GM21737 (cell line): ENCODE data around the gene TGIF2LX.
"Not testable (repeated sequence)": the region's sequence is repeated elsewhere in the genome, so short reads cannot be mapped to it uniquely, and the experiment has no call there.

Experiments
- ATAC-seq: cut with Tn5 transposase; IDR thresholded peaks from one replicate; pipeline ENCODE4 v1.9.1; 2021; ENCODE audit warnings: mild to moderate bottlenecking, moderate library complexity; ENCODE audit not compliant: unreplicated experiment

Gene TGIF2LX

GRCh38 chrX:89921665-89922064, at the start of gene TGIF2LX:
Gene TGIF2LX, plus strand, starts transcription at chrX:89921908. Its CDS starts 178 bp downstream, at chrX:89922086.
- ATAC-seq: not testable (repeated sequence)

- ATAC-seq: not testable (repeated sequence)
Measured at GRCh38 chrX:89922338-89922934, 728 bp downstream of the TGIF2LX start.

- not testable (repeated sequence) for ATAC-seq
Measured at GRCh38 chrX:89943077-89943476, 21.4 kb downstream of the TGIF2LX start.

- not testable (repeated sequence) for ATAC-seq
Measured at GRCh38 chrX:89965588-89965987, 43.9 kb downstream of the TGIF2LX start.
